WTC11 (cell line): ENCODE results near the gene CEP170B. TPM values are rescaled to one million over a fixed set of nuclear protein-coding genes. Genes with fewer than 3 reads are reported as not detected.
"Not testable (repeated sequence)": the region's sequence is repeated elsewhere in the genome, so short reads cannot be mapped to it uniquely, and the experiment has no call there.

Experiments used
- ATAC-seq: fragments of 200-7000 bp; cut with Tn5 transposase; 2 replicates; pipeline ENCODE4 v1.10.0; 2021; ENCODE audit warnings: mild to moderate bottlenecking, moderate library complexity
- CTCF ChIA-PET: fragments of 300-600 bp; sonication (Branson Sonifier 250); formaldehyde crosslinking; loops from one replicate; lab custom pipeline; 2021; ENCODE audit warnings: antibody characterized with exemption; lab: Charles Lee
- POLR2A ChIA-PET: fragments of 350-600 bp; sonication (Branson Sonifier 250); formaldehyde crosslinking; loops from one replicate; lab custom pipeline; 2021; ENCODE audit warnings: antibody characterized with exemption; lab: Charles Lee
- DNase-seq: peaks from one replicate; pipeline ENCODE4 v3.0.0; 2021; ENCODE audit warnings: low spot score
- H3K27ac Mint-ChIP-seq: 2 replicates; pipeline ENCODE4 v1.8.0; 2021; ENCODE audit warnings: mixed read lengths
- H3K27me3 Mint-ChIP-seq: 2 replicates; pipeline ENCODE4 v1.8.0; 2021; ENCODE audit warnings: low read depth, mild to moderate bottlenecking, moderate library complexity, mixed read lengths
- H3K36me3 Mint-ChIP-seq: 2 replicates; pipeline ENCODE4 v1.8.0; 2021; ENCODE audit warnings: mixed read lengths
- H3K4me1 Mint-ChIP-seq: 2 replicates; pipeline ENCODE4 v1.8.0; 2022; ENCODE audit warnings: mixed read lengths
- H3K4me3 Mint-ChIP-seq: 2 replicates; pipeline ENCODE4 v1.8.0; 2021; ENCODE audit warnings: mild to moderate bottlenecking, moderate library complexity, mixed read lengths
- H3K9me3 Mint-ChIP-seq: 2 replicates; pipeline ENCODE4 v1.8.0; 2021; ENCODE audit warnings: mixed read lengths
- total RNA-seq: library from RNA; stranded (reverse); gene quantifications from 3 replicates; pipeline ENCODE4 v1.2.3, GENCODE V29; 2021

The CEP170B gene
- total RNA-seq, 1 experiment from 2014 or later: 47.0 TPM

DNA sequence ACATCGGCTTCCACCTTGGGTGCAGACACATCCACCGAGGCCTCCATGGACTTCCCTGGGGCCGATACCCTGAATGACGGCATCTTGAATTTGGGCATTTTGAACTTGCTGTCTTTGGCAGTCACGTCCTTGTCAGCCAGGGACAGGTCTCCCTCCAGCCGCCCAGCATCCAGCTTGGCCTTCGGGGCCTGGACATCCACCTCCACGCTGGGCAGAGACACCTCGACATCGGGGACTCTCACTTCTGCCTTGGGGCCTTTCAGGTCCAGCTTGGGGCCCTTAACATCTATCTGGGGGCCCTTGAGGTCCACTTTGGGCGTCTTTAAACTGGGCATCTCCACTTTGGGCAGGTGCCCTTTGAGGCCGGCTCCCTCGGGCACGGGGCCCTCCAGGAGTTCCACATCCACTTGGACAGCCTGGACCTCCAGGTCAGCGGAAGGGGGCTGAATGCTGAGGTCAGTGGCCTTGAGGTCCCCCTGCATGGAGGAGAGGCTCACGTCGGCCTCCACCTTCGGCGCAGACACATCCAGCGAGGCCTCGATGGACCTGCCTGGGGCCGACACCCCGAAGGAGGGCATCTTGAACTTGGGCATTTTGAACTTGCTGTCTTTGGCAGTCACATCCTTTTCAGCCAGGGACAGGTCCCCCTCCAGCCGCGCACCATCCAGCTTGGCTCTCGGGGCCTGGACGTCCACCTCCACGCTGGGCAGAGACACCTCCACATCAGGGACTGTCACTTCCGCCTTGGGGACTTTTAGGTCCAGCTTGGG is 79.6 kb downstream of the CEP170B start:
- H3K27ac Mint-ChIP-seq, H3K9me3 Mint-ChIP-seq, H3K4me3 Mint-ChIP-seq, H3K4me1 Mint-ChIP-seq, H3K36me3 Mint-ChIP-seq, ATAC-seq, POLR2A ChIA-PET, H3K27me3 Mint-ChIP-seq, DNase-seq: not testable (repeated sequence)
- CTCF ChIA-PET: interaction anchor here (1.4 kb wide), 1 partner anchor 11 kb away, joined by 4 read pairs; no protein-coding TSS in a partner anchor

DNA sequence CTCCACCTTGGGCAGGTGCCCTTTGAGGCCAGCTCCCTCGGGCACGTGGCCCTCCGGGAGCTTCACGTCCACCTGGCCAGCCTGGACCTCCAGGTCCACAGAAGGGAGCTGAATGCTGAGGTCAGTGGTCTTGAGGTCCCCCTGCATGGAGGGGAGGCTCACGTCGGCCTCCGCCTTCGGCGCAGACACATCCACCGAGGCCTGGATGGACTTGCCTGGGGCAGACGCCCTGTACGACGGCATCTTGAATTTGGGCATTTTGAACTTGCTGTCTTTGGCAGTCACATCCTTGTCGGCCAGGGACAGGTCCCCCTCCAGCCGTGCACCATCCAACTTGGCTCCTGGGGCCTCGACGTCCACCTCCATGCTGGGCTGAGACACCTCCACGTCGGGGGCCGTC is 80.2 kb downstream of the CEP170B start:
- POLR2A ChIA-PET, H3K27me3 Mint-ChIP-seq, H3K4me3 Mint-ChIP-seq, H3K27ac Mint-ChIP-seq, DNase-seq, H3K9me3 Mint-ChIP-seq, ATAC-seq, H3K36me3 Mint-ChIP-seq, H3K4me1 Mint-ChIP-seq: not testable (repeated sequence)
- CTCF ChIA-PET: interaction anchor here (1.4 kb wide), 1 partner anchor 12 kb away, joined by 4 read pairs; no protein-coding TSS in a partner anchor

Other genes with a start within 250 kb of the CEP170B start
- 69.0 to 82.4 TPM (median 72.4 TPM) in 3 replicates for gene INF2, start 175.7 kb upstream of the CEP170B start, total RNA-seq
- gene ADSS1, start 141.0 kb upstream of the CEP170B start, total RNA-seq: 10.0 to 13.3 TPM (median 12.0 TPM) in 3 replicates
- 113 to 128 TPM (median 124 TPM) in 3 replicates for gene SIVA1, start 112.1 kb upstream of the CEP170B start, total RNA-seq
- 105 to 121 TPM (median 106 TPM) in 3 replicates for gene AKT1, start 69.5 kb upstream of the CEP170B start, total RNA-seq
- gene ZBTB42, start 64.2 kb upstream of the CEP170B start, total RNA-seq: 5.4 to 6.4 TPM (median 5.5 TPM) in 3 replicates
- 0.07 to 0.21 TPM (median 0.11 TPM) in 3 replicates for gene PLD4, start 59.6 kb downstream of the CEP170B start, total RNA-seq
- gene AHNAK2, start 113.1 kb downstream of the CEP170B start, total RNA-seq: 3.3 to 3.5 TPM (median 3.4 TPM) in 3 replicates
- gene CLBA1, start 120.5 kb downstream of the CEP170B start, total RNA-seq: 2.6 to 3.8 TPM (median 2.8 TPM) in 3 replicates
- gene CDCA4, start 155.8 kb downstream of the CEP170B start, total RNA-seq: 55.9 to 63.3 TPM (median 58.3 TPM) in 3 replicates
- 0.09 to 0.13 TPM in 2 of 3 replicates, not detected in the other for gene GPR132, start 200.2 kb downstream of the CEP170B start, total RNA-seq